ENCODE measurements around the gene HEBP1. TPM values are rescaled to one million over a fixed set of nuclear protein-coding genes. Genes with fewer than 3 reads are reported as not detected.

Gene HEBP1
- total RNA-seq, 2 donors from 2014 or later, result 30.0 to 40.3 TPM

- peaks cover 11% of the 10 kb centered on the region for H3K4me1 ChIP-seq (replicated peaks)
- no peak overlapping the region for H3K27ac ChIP-seq
Measured at GRCh38 chr12:12996209-12996608, 3.9 kb downstream of the HEBP1 start.

GRCh38 chr12:12995088-12995487 lies 5.0 kb downstream of the HEBP1 start:
- no peak for TF ChIP-seq POLR2A (IDR thresholded peaks at IDR 0.05)
- TF ChIP-seq, protein P1, sequence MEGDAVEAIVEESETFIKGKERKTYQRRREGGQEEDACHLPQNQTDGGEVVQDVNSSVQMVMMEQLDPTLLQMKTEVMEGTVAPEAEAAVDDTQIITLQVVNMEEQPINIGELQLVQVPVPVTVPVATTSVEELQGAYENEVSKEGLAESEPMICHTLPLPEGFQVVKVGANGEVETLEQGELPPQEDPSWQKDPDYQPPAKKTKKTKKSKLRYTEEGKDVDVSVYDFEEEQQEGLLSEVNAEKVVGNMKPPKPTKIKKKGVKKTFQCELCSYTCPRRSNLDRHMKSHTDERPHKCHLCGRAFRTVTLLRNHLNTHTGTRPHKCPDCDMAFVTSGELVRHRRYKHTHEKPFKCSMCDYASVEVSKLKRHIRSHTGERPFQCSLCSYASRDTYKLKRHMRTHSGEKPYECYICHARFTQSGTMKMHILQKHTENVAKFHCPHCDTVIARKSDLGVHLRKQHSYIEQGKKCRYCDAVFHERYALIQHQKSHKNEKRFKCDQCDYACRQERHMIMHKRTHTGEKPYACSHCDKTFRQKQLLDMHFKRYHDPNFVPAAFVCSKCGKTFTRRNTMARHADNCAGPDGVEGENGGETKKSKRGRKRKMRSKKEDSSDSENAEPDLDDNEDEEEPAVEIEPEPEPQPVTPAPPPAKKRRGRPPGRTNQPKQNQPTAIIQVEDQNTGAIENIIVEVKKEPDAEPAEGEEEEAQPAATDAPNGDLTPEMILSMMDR (IDR thresholded peaks at IDR 0.05), result no peak
- TF ChIP-seq POLR2AphosphoS5 (IDR thresholded peaks at IDR 0.05), result no peak
- no peaks in the 10 kb centered on the region for H3K9me3 ChIP-seq
- WGBS, result 95% methylated on average over 3 of the region's 3 CpGs
- no peaks in the 10 kb centered on the region for H3K36me3 ChIP-seq
- H3K27ac ChIP-seq, result no peak overlapping the region
- no peak for DNase-seq (ENCODE audit: low spot score)
- H3K27me3 ChIP-seq (replicated peaks; ENCODE audit: insufficient read depth), result no peaks in the 10 kb centered on the region
- intact Hi-C loops (cut with DNase I), result no loop called here
- H3K4me3 ChIP-seq, result no peak overlapping the region
- peaks cover 12% of the 10 kb centered on the region for H3K4me1 ChIP-seq (replicated peaks)

More at GRCh38 chr12:12996209-12996608, 3.9 kb downstream of the HEBP1 start:
- H3K4me3 ChIP-seq, result no peak overlapping the region
- DNase-seq (ENCODE audit: low spot score), result no peak
- H3K36me3 ChIP-seq, result no peaks in the 10 kb centered on the region
- WGBS, result 44% methylated on average over 3 of the region's 3 CpGs
- intact Hi-C loops (cut with DNase I), result no loop called here
- no peaks in the 10 kb centered on the region for H3K27me3 ChIP-seq (replicated peaks; ENCODE audit: insufficient read depth)
- TF ChIP-seq, protein P1 (IDR thresholded peaks at IDR 0.05), result no peak
- TF ChIP-seq POLR2AphosphoS5 (IDR thresholded peaks at IDR 0.05), result no peak
- H3K9me3 ChIP-seq, result no peaks in the 10 kb centered on the region

DNA sequence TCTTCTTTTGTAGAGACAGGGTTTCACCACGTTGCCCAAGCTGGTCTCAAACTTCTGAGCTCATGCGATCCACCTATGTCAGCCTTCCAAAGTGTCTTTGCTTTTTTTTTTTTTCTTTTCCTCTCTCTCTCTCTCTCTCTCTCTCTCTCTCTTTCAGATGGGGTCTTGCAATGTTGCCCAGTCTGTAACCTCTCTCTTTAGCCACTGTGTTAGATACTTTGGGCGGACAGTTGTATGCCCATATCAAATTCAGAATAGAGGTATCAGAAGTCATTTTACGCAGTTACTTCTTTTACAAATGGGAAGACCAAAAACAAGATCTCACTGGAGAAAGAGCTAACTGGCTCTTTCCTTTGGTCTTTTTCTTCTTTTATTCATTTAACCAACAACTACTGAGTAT lies 6.7 kb downstream of the HEBP1 start:
- H3K4me1 ChIP-seq (replicated peaks), result peaks cover 12% of the 10 kb centered on the region
- 98% methylated on average over 4 of the region's 4 CpGs for WGBS

GRCh38 chr12:12992418-12993130 lies 7.5 kb downstream of the HEBP1 start:
- H3K4me3 ChIP-seq, result no peak overlapping the region
- H3K27ac ChIP-seq, result peak overlapping the region in 1 of 2 donors; percentile 24
- no peak for DNase-seq (ENCODE audit: low spot score)
- TF ChIP-seq, protein P1 (IDR thresholded peaks at IDR 0.05), result no peak
- TF ChIP-seq POLR2AphosphoS5 (IDR thresholded peaks at IDR 0.05), result no peak
- TF ChIP-seq POLR2A (IDR thresholded peaks at IDR 0.05), result no peak
- intact Hi-C loops (cut with DNase I), result no loop called here
- H3K27me3 ChIP-seq (replicated peaks; ENCODE audit: insufficient read depth), result no peaks in the 10 kb centered on the region
- no peaks in the 10 kb centered on the region for H3K36me3 ChIP-seq
- H3K4me1 ChIP-seq (replicated peaks), result peaks cover 10% of the 10 kb centered on the region
- 56% methylated on average over 8 of the region's 8 CpGs for WGBS
- no peaks in the 10 kb centered on the region for H3K9me3 ChIP-seq

More for the DNA sequence above, 6.7 kb downstream of the HEBP1 start:
- no peaks in the 10 kb centered on the region for H3K27me3 ChIP-seq (replicated peaks; ENCODE audit: insufficient read depth)
- DNase-seq (ENCODE audit: low spot score), result no peak
- H3K9me3 ChIP-seq, result no peaks in the 10 kb centered on the region
- no peaks in the 10 kb centered on the region for H3K36me3 ChIP-seq
- TF ChIP-seq POLR2A (IDR thresholded peaks at IDR 0.05) (no peak), POLR2AphosphoS5 (IDR thresholded peaks at IDR 0.05) (no peak)
- TF ChIP-seq, protein P1 (IDR thresholded peaks at IDR 0.05), result no peak
- H3K27ac ChIP-seq, result peak overlapping the region in 1 of 2 donors; percentile 24
- intact Hi-C loops (cut with DNase I), result no loop called here
- H3K4me3 ChIP-seq, result no peak overlapping the region

All from prostate gland (tissue), 2 donors.